Lower lobe of right lung (tissue), 2 donors: ENCODE data around the gene MPP3. TPM values are rescaled to one million over a fixed set of nuclear protein-coding genes. Genes with fewer than 3 reads are reported as not detected.
A peak's percentile ranks its signal among the peaks of the same experiment; 100 is the strongest.

Source experiments
- ATAC-seq, 2 donors: fragments of 200-7000 bp; cut with Tn5 transposase; one replicate each; pipeline ENCODE4 v1.9.1; 2020 to 2022; ENCODE audit warnings: mild to moderate bottlenecking in 2 of 2, moderate library complexity in 2 of 2
- DNase-seq: peaks from one replicate; pipeline ENCODE4 v3.0.0-alpha.2; 2020
- H3K27ac ChIP-seq: fragments of 200-600 bp; one replicate; pipeline ENCODE4 v1.8.0; 2022
- H3K27me3 ChIP-seq: fragments of 200-600 bp; one replicate; pipeline ENCODE4 v1.8.0; 2022; ENCODE audit warnings: low read depth
- H3K36me3 ChIP-seq: fragments of 200-600 bp; one replicate; pipeline ENCODE4 v1.8.0; 2022; ENCODE audit warnings: mild to moderate bottlenecking
- H3K4me1 ChIP-seq: fragments of 200-600 bp; one replicate; pipeline ENCODE4 v1.8.0; 2022
- H3K4me3 ChIP-seq: fragments of 200-600 bp; one replicate; pipeline ENCODE4 v1.8.0; 2022; ENCODE audit warnings: mild to moderate bottlenecking
- H3K9me3 ChIP-seq: fragments of 200-600 bp; one replicate; pipeline ENCODE4 v1.8.0; 2022
- intact Hi-C: fragments of 100-400 bp; cut with DNase I; formaldehyde crosslinking; loops from one replicate; pipeline ENCODE4 v1.11.0; 2022
- total RNA-seq: library from RNA; stranded (reverse); fragmentation: NEBNext Ultra II Directional; extraction: Animal tissue kit (Norgen Biotek cat#: 25700); gene quantifications from one replicate; pipeline ENCODE4 v1.2.1, GENCODE V29; 2021
- TF ChIP-seq, protein P1 (sequence below): fragments of 200-600 bp; IDR thresholded peaks from one replicate; pipeline ENCODE4 v1.8.0; 2022; ENCODE audit warnings: antibody characterized with exemption, mild to moderate bottlenecking
- donor health status: DM: no; HTN: yes; CAD: no; lungs with severe emphysema.

MPP3 gene
- total RNA-seq, 1 donor from 2014 or later = 19.2 TPM

DNA sequence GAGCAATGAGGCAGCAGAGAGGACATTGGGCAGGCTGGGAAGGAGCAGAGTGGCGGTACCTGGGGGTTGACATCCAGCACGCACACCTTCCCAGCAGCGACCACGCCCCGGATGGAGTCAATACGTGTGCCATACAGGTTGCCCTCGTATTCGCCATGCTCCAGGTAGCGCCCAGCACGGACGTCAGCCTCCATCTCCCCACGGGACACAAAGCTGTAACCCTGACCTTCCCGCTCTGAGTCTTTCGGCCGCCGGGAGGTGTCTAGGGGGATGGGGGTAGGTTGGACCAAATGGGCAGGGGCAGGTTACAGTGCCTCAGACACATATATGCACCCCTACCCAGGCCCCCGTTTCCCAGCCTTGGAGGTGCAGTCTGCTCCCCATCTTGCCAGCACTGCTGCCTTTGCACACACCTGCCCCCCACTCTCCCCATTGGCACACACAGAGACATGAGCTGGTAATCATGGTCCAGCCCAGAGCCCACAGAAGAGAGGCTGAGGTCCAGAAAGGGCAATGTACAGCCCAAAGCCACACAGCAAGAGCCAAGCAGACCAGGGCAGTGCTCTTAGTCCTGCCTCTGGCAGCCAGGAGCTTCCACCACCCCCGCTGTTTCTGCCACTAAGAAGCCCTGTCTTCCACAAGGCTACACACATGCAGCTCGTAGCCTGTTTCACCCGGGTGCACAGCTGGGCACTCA is 46.9 kb upstream of the MPP3 start:
- no peak overlapping the region for H3K4me3 ChIP-seq
- TF ChIP-seq, protein P1, sequence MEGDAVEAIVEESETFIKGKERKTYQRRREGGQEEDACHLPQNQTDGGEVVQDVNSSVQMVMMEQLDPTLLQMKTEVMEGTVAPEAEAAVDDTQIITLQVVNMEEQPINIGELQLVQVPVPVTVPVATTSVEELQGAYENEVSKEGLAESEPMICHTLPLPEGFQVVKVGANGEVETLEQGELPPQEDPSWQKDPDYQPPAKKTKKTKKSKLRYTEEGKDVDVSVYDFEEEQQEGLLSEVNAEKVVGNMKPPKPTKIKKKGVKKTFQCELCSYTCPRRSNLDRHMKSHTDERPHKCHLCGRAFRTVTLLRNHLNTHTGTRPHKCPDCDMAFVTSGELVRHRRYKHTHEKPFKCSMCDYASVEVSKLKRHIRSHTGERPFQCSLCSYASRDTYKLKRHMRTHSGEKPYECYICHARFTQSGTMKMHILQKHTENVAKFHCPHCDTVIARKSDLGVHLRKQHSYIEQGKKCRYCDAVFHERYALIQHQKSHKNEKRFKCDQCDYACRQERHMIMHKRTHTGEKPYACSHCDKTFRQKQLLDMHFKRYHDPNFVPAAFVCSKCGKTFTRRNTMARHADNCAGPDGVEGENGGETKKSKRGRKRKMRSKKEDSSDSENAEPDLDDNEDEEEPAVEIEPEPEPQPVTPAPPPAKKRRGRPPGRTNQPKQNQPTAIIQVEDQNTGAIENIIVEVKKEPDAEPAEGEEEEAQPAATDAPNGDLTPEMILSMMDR = no peak
- no peak overlapping the region for H3K27ac ChIP-seq
- intact Hi-C loops = no loop called here
- DNase-seq = no peak
- H3K27me3 ChIP-seq = no peaks in the 10 kb centered on the region
- no peak for ATAC-seq
- no peaks in the 10 kb centered on the region for H3K36me3 ChIP-seq
- peaks cover 7% of the 10 kb centered on the region for H3K4me1 ChIP-seq
- H3K9me3 ChIP-seq = no peaks in the 10 kb centered on the region

DNA sequence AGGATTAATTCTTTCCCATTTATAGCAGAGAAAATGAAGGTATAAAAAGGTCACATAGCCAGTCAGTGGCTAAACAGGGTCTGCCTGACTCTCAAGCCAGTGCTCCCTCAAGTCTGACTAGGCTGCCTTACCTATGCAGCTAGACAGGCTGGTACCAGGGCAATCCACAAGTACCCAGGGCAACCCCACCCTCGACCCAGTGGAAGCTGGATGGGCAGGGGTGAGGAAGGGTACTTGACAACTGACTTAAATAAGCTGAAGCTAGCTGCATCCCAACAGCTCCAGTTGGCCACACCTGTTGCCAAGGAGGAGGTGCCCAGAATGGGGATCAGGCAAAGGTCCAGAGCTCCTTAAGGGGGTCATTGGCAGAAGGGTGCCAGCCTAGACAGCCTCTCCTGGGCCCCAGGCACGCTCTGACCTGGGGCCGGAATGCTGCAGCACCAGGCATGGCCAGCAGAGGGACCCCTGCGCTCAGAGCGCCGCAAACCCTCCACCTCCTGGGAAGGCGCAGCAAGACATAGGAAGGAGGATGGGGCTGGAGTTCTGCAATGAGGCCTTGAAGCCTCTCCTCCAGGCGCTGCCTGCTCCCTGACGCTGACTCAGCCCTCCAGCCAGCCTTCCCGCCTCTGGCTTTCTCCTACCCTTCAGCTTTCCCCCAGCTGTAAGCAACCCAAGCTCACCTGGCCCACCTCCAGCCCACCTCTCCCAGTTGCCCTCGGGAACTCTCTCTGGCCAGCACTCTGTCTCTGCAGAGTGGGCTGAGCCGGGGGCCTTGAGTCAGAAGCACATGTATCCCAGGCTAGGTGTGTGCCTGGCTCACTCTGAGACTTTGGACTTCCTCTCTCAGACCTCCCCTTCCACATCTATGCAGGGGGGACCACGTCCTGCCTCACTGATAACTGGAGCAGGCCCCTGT is 45.6 kb upstream of the MPP3 start:
- peaks cover 7% of the 10 kb centered on the region for H3K4me1 ChIP-seq
- H3K9me3 ChIP-seq = no peaks in the 10 kb centered on the region
- no peaks in the 10 kb centered on the region for H3K27me3 ChIP-seq
- H3K36me3 ChIP-seq = no peaks in the 10 kb centered on the region
- TF ChIP-seq, protein P1 = peak; percentile 98
- H3K27ac ChIP-seq = no peak overlapping the region
- H3K4me3 ChIP-seq = no peak overlapping the region
- intact Hi-C loops = no loop called here
- ATAC-seq (peak; percentile 88 to 90), DNase-seq (peak; percentile 77)

DNA sequence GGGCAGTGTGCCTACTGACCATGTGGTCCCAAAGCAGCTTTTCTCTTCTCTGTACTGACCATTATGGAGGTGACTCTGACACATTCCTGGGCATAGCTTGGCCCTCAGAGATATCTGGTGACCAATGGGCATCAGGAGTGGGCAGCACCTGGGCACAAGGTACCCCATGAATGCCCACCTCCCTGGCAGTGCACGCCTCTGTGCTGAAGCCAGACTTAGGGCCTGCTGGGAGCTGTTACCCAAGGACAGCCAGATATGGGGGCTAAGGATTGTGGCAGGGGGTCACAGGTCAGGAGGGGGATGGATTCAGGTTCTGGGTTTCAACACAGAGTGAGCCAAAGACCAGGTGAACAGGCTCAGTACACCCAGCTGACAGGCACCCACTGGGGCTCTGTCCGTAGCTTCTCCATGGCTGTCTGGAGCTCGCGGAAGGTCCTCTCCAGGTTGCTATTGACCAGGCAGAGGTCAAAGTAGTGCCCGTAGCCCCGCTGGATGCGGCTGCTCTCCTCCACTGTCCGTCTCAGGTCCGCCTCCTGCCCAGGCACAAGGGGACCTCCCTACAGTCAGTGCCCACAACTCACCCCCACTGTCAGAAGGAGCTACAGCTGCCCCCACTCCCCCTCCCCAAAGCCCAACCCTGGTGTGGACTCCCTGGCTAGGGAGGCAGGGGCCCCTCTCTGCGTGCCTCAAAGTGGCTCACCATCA is 44.7 kb upstream of the MPP3 start:
- intact Hi-C loops = no loop called here
- DNase-seq = no peak

DNA sequence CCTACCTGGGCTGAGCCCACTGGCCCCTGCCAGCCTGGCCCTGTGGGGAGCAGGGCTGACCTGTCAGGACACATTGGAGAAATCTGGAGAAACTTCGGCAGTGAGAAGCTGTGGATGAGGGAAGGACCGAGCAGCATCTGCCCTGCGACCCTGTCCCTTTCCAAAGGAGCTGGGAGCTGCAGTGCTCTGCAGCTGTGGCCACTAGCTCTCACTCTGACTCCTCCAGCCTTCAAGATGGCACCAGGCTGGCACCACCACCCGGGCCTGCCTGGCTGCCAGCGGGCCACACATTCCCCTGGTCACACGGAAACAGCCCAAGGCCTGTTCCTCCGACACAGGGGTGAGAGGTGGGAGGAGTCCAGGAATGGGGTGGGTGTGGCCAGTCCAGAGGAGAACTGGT is 44.1 kb upstream of the MPP3 start:
- peaks cover 7% of the 10 kb centered on the region for H3K4me1 ChIP-seq
- no peak overlapping the region for H3K4me3 ChIP-seq
- H3K27ac ChIP-seq = no peak overlapping the region
- no peaks in the 10 kb centered on the region for H3K9me3 ChIP-seq
- DNase-seq (no peak), ATAC-seq (no peak)
- intact Hi-C loops = no loop called here
- no peaks in the 10 kb centered on the region for H3K36me3 ChIP-seq
- no peaks in the 10 kb centered on the region for H3K27me3 ChIP-seq
- TF ChIP-seq, protein P1 = no peak

More for the DNA sequence above, 44.7 kb upstream of the MPP3 start:
- H3K9me3 ChIP-seq = no peaks in the 10 kb centered on the region
- no peak overlapping the region for H3K4me3 ChIP-seq
- H3K27me3 ChIP-seq = no peaks in the 10 kb centered on the region
- H3K36me3 ChIP-seq = no peaks in the 10 kb centered on the region
- H3K4me1 ChIP-seq = peaks cover 7% of the 10 kb centered on the region
- ATAC-seq = no peak
- TF ChIP-seq, protein P1 = no peak
- H3K27ac ChIP-seq = no peak overlapping the region

DNA sequence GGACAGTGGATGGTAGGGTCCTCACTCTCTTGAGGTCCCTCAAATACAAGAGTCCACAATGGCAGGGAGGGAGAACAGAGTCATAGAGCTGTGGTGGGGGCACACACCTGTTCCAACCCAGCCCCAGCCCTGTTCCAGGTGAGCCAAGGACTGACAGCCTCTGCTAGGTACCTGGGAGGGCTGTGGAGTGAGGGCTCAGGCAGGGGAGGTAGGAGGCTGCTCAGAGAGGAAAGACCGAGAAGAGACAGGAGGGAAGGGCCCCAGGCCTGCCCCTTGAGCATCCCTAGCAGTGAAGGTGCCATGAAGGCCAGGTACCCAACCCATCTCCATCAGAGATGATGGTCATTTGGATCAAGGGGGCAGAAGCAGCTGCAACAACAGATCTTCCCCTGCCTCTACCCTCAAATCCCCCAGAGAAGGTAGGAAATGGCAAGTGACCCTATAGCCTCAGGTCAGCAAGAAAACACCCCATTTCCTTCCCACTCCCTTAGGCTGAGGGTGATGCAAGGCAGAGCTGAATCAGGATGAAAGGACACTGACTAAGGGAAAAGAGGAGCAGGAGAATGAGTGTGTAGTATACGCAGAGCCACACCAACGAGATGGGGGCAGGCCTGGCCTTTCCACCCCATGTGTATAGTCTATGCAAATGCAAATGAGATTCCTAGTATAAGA is 42.7 kb upstream of the MPP3 start:
- Histone ChIP-seq H3K4me1 (peaks cover 7% of the 10 kb centered on the region), H3K27ac (no peak overlapping the region), H3K4me3 (no peak overlapping the region), H3K27me3 (no peaks in the 10 kb centered on the region), H3K36me3 (no peaks in the 10 kb centered on the region), H3K9me3 (no peaks in the 10 kb centered on the region)
- TF ChIP-seq, protein P1 = no peak
- DNase-seq = no peak
- ATAC-seq = no peak
- intact Hi-C loops = no loop called here
